GM18907 (cell line): ENCODE results near the gene IKBKG.
"Not testable (repeated sequence)": the region's sequence is repeated elsewhere in the genome, so short reads cannot be mapped to it uniquely, and the experiment has no call there.

Source experiments
- ATAC-seq: cut with Tn5 transposase; IDR thresholded peaks from one replicate; pipeline ENCODE4 v1.9.1; 2021; ENCODE audit warnings: mild to moderate bottlenecking, moderate library complexity; ENCODE audit not compliant: unreplicated experiment

The IKBKG gene

DNA sequence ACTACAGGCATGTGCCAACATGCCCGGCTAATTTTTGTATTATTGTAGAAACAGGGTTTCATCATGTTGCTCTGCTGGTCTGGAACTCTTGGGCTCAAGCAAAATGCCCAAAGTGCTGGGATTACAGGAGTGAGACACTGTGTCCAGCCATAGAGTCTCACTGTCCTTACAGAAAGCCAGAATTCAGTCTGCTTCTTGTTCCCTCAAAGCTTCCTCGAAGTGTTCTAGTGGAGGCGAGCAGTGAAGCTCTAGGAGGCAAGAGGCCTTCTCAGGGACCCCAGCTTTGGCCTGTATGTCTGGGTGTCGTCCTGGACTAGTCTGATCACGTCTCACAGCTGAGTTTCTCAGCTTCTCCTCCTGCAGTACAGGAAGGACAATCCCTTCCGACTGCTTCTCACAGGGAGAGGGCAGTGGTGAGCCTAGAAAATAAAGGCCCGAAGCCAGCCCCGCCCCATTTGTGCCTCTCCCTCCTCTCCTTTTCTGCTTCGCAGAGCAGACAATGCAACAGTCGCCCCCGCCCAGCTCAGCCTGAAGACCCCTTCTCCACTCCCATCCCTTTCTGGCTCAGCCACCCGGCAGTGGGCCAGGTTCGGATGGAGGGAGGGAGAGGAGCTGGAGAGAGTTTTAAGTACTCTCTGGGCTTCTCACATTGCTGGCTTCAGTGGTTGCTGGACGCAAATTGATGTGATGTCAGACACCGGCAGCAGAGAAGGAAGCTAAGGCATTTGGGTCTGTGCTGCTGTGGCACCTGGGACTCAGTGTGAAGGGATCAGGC lies 20.3 kb upstream of the IKBKG start:
- peak; percentile 74 for ATAC-seq

DNA sequence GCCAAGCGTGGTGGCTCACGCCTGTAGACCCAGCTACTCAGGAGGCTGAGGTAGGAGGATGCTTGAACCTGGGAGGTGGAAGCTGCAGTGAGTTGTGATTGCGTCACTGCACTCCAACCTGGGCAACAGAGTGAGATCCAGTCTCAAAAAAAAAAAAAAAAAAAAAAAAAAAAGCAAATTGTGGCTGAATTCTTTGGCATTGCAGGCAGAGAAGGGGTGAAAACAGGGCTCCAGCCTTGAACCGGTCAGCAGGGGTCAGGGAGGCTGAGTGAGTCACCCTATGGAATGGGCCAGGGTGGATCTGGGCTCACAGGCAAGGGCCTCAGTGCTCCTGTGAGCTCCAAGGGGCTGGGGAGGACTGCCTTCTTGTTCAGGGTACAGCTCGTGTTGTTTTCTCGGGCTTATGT lies 18.2 kb upstream of the IKBKG start:
- ATAC-seq: no peak

DNA sequence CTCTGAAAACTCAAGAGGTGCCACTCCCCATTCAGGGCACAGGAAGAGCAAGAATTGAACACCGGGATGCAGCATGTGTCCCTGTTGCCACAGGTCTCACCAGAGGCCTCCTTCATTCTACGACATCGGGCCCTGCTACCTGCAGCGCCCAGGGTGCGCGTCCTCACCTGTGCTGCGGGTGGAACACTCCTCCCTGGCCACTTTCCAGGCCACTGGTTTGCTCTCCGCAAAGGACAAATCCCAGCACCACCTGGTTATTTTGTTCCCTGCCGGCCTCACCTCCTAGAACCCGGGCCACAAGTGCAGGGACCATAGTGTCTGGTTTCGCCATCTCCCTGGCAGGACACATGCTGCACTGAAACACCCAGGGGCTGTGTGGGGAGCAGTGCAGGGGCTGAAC lies 17.1 kb upstream of the IKBKG start:
- no peak for ATAC-seq

DNA sequence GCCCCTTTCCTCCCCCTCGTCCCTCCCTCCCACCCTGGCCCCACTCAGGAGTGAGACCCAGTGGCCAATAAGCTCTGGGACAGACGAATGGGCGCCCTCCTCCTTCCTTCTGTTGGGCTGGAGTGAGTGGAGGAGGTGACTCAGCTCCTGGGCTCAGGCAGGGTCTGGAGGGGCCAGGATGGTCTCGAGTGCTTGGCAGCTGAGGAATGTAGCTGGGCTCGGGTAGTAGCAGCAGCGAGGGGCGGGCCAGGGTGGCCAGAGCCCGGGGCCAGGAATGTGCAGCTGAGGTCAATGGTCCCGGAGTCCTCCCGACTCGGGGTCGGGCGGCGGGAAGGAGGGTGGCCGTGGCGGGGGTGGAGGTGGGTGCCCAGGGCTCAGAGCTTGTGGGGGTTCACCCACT lies 15.8 kb upstream of the IKBKG start:
- no peak for ATAC-seq

DNA sequence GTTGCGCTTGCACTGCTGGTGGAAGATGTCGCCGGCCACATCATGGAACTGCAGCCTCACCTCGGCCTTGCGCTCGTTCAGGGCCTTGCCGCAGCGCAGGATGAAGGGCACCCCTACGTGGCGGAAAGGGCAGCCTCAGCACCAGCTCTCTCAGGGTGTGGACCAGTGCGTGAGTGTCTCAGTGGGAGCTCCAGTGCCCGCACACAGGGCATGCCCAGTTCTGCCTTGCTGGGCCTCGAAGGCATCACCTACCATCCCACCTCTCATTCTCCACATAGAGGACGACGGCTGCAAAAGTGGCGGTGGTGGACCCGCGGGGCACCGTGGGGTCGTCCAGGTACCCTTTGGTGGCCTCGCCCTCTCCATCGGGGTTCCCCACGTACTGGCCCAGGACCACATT lies 14.7 kb upstream of the IKBKG start:
- ATAC-seq: no peak

DNA sequence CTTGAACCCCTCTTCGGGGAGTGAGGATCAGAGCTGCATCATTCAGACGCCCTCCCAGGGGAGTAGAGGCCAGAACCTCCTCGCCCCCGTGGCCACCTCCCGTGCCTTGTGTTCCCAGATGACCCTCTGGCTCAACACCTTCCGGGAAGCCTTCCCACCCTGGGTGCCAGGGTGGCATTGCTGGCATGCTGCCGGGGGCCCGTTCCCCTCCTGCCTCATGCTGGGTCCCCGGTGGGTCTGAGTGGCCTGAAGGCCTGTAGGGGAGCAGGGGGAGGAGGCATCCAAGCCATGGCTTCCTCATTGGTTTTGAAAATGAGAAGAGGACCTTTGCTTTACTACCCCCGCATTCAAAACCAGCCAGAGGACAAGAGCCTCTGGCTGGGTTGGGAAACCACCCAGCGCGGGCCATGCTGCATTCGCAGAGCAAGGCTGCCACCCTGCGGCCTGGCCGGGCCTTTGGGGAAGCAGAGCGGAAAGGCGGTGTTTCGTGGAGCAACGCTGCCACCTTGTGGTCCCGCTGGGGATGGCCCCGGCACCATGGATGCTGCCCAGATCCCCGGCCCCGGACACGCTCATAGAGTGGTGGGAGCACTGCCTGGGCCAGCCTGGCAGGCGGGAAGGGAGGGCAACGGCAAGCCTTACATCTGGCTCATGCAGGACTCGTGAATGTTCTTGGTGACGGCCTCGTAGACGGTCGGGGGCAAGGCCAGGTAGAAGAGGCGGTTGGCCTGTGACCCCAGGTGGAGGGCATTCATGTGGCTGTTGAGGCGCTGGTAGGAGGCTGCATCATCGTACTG lies 12.7 kb upstream of the IKBKG start:
- peak; percentile 90 for ATAC-seq

DNA sequence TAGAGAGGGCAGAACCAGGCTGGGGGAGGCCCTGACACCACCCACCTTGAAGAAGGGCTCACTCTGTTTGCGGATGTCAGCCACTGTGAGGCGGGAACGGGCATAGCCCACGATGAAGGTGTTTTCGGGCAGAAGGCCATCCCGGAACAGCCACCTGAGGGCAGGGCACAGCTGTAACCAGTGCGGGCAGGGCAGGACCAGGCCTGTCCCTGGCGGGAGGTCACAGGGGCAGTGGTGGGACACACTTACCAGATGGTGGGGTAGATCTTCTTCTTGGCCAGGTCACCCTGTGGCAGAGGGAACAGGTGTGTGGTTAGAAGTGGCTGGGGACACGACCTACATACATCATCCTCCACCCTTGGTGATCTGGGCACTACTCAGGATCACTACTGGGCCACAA lies 11.5 kb upstream of the IKBKG start:
- no peak for ATAC-seq

DNA sequence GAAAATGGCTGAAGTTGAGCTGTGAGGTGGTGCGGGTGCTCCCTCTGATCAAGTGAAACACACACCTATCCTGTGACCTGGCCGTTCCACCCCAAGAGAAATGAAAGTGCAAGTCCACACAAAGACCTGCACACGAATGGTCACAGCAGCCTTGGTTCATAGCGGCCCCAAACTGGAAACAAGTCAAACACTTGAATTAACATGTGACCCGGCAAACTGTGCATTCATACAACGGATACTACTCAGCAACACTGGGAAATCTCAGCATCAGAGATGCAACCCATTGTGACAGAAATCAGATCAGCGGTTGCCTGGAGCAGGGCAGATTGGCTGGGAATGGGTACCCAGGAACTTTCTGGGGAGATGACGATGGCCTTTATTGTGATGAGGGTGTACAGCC lies 8.3 kb upstream of the IKBKG start:
- ATAC-seq: no peak

DNA sequence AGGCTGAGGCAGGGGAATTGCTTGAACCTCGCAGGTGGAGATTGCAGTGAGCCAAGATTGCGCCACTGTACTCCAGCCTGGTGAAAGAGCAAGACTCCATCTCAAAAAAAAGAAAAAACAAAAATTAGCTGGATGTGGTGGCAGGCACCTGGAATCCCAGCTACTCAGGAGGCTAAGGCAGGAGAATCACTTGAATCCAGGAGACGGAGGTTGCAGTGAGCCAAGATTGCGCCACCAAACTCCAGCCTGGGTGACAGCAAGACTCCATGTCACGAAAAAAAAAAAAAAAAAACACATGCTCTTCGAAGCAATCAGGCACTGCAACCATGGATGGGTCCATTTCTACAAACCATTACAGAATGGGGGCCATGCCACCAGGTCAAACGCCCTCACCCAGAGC lies 7.1 kb upstream of the IKBKG start:
- not testable (repeated sequence) for ATAC-seq

DNA sequence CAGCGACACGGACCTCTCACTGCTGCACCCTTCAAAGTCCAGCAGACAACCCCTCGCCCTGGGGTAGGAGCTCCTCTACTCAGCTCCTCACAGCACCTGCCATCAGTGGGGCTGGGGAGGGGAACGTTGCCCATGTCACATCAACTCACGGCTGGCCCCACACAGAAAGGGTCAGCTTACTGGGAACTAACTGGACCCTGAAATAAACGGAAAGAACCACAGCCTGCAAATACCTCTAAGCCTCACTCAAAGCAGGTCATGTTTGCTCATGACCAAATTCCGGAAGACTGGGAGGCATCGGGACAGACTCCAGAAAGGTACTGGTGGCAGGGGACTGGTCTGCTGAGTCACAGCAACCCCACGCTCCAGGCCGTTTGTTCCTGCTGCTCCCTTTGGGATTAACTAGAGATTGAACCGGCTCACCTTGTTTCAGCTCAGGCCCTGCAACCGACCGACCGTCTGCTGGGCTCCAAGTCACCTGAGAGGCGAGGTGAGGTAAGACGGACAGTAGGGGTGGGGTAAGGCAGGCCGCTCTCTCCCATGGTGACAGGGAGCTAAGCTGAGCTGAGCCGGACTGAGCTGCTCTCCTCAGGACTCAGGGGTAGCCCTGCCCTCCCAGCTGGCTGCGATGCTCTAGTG lies 6.4 kb upstream of the IKBKG start:
- ATAC-seq: no peak

DNA sequence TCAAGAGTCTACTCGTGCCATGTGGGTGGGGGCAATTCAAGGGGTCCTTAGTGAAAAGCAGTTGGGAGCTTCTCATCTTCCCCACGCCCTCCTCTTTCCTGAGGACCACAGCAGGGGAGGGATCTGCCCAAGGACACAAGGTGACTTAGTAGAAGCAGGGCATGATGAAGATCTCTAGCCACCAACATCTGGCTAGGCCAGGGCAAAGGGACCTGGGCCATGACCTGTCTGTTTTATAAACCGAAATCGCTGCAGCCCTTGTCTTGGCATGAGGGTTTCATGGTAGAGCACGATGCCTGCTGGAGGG lies 5.9 kb upstream of the IKBKG start:
- no peak for ATAC-seq

DNA sequence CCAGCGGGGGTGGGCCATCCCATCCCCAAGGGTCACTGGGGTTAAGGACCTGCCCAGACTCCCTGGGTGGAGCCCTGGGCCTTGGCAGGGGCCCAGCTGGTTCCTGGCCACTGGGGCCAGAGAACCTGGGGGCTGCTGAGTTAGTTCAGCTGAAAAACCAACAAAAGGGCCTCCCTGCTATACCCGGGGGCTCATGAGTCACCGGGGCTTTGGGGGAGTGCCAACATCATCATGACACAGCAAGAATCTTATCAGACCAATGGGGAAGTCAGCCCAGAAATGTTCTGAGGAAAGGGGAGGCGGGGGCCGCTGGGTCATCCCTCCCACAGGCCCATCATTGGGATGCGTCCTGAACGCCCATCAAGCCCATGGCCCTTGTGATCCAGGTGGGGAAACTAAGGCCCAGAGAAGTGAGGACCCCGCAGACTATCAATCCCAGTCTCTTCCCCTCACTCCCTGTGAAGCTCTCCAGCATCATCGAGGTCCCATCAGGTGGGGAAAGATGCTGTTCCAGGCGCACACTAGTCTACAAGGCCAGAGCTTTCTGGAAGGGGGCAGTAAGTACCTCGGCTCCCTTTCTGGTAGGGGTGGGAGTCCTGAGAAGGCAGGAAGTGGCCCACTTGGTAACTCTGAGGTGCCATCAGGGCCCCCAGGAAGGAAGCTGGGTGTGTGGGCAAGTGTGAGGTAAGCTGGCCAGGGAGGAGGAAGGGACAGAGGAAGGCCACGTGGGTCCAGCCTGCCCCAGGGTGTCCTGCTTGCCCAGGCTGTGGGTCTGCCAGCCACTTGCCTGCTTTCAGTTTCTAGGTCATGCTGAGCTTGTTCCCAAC lies 5.3 kb upstream of the IKBKG start:
- ATAC-seq: no peak

DNA sequence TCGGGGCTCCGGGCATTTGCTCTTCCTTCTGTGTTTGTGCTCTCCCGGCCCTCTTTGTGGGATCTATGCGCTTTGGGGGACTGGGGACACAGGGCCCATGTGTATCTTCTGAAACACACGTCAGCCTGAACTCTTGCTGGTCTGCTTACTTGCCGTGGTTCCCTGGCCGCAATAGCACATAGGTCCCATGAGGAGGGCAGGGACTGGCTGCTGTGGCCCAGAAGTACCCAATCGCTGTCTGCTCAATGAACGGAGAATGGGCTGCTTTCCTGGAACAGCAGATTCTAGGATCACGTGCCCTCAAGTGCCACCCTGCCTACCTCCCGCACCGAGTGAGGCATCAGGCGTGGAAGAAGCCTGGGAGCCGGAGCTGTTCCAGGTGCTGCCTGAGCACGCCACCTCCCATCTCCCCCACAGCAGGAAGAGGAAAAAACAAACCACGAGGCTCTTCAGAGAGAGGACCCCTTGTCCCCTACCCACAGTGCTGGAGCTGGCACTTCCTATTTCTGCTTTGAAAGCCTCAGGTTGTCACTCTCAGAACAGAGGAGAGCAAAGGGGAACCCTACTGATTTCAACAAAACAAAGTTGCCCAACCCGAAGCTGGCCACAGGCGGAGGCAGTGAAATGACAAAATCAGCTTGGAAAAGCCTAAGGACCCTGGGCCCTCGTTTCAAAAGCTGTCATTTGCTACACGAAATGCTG lies 4.5 kb upstream of the IKBKG start:
- ATAC-seq: no peak

DNA sequence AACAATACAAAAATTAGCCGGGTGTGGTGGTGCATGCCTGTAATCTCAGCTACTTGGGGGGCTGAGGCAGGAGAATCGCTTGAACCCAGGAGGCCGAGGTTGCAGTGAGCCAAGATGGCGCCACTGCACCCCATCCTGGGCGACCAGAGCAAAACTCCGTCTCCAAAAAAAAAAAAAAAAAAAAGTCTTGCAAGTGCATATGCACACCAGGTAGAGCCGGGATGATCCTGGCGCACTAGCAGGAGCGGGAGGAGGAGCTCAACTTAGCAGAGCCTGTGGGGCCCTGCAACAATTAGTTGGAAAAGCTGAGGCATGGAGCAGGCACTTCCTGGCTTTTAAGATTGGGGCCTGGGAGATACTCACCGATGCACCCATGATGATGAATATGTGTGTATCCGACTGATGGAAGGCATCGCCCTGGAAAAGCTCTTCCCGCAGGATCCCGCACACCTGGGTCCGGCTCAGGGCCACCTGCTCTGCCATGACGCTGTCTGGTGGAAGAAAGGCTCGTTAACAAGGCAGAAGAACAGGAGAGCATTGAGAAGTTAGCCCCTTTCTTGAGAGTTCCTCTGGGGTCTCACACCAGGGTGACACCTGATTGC lies 1.6 kb upstream of the IKBKG start:
- no peak for ATAC-seq

DNA sequence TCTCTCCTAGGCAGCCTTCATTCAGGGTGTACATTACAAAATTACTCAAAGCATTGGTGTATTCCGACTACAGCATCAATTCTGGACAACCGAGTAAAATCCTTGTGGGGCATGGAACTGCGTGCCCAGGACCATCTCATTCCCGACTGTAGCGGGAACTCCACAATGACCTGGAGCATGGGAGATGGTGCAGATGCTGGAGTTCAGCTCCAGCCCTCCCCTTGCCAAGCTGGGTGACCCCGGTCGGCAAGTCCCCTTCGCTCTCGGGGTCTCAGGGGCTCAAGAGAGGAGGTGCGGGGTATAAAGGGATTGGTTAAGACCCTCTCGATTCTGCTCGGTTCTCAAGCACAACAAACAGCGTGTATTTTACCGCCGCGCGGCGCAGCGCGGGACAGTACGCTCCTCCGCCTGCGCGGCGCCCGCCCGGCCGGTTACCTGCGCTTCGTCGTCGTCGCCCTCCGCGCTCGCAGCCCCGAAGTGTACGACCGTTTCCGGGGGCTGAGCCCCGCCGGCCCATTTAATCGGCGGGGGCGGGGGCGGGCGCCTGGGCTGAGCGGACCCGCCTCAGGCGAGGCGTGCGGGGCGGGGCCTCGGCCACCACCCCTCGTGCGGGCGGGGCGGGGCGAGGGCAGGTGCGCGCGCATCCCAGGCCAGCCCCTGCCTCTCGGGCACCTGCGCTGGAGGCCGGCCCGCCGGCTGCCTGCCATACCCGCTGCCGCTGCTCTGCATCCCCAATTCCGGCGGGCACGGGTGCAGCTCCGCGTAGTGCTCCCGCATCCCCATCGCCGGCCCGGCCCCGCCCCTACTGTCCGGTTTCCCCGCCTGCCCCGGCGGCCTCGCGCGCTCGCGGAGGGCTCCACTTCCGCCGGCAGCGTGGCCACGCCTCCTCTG lies 821 bp upstream of the IKBKG start, which contains the start of gene G6PD:
TSS of gene G6PD (minus strand) at position 493 of the 891 bp plus-strand sequence. CDS start 691 bp downstream, outside the sequence.
- ATAC-seq: peak; percentile 47

DNA sequence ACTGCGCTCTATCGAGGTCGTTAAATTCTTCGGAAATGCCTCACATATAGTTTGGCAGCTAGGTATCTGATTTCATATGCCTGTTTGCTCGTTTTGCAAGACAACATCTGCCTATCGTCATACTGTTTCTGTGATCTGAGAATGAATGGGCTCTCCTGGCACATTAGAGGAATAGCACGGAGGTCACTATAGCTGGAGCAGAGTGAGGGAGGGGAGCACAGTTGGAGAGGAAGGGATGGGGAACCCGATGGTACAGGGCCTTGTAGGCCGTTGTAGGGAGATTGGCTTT lies 552 bp downstream of the IKBKG start:
- no peak for ATAC-seq

DNA sequence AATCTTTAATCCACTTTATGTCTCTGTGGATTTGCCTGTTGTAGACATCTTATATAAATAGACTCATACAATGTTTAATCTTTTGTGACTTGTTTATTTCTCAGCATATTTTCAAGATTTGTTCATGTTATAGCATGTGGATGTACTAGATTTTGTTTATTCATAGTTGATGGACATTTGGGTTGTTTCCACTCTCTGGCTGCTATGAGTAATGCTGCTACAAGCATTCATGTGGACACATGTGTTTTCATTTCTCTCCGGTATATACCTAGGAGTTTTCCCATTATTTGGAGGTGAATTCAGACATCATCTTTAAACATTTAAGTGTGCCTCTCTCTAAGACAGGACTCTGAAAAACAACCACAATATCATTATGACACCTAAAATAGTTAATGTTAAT lies 2.3 kb downstream of the IKBKG start:
- ATAC-seq: no peak

DNA sequence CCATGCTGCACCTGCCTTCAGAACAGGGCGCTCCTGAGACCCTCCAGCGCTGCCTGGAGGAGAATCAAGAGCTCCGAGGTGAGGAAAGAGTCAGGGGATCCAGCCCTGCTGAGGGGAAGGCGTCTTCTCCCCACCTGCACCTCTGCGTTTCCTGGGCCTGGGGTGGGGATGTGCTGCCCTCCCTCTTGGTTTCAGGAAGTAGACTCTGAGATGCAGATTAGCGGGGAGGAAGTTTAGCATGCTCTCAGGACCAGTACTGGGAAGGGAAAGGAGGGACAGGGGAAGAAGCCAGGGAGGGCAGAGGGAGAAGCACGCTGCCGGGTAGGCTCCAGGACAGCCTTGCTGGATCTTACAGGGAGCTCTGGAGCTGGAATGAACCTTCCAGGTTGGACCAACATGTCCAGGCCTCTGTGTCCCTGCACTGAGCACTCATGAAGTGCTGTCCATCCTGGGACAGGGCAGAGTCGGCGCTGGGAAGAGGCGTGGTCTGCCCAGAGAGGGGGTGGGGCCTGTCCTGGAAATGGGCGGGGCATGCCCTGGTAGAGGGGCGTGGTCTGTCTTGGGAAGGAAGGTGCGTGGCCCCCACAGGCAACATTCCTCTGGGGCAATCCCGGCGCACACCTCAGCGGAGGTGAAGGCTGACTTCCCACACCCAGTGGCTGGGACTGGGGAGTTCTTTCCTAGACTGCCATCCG lies 4.8 kb downstream of the IKBKG start:
- not testable (repeated sequence) for ATAC-seq
